ENCODE measurements around the gene BECN2.

GRCh38 chr1:241947354-241947753, 10.2 kb upstream of the BECN2 start:
- TF ChIP-seq CTCF (IDR thresholded peaks at IDR 0.05), result no peak
- TF ChIP-seq POLR2A (IDR thresholded peaks at IDR 0.05), result no peak
